GM19239 (cell line): Measurements from ENCODE around the gene VAC14.
"Not testable (repeated sequence)": the region's sequence is repeated elsewhere in the genome, so short reads cannot be mapped to it uniquely, and the experiment has no call there.

Experiments
- DNase-seq: peaks from one replicate; pipeline ENCODE4 v3.0.0; 2011; ENCODE audit warnings: low spot score; ENCODE audit not compliant: insufficient read length
- FAIRE-seq: peaks from 2 replicates; lab custom pipeline; 2011; peaks lifted over from hg19 to GRCh38; lab: Jason Lieb, UNC

The VAC14 gene

DNA sequence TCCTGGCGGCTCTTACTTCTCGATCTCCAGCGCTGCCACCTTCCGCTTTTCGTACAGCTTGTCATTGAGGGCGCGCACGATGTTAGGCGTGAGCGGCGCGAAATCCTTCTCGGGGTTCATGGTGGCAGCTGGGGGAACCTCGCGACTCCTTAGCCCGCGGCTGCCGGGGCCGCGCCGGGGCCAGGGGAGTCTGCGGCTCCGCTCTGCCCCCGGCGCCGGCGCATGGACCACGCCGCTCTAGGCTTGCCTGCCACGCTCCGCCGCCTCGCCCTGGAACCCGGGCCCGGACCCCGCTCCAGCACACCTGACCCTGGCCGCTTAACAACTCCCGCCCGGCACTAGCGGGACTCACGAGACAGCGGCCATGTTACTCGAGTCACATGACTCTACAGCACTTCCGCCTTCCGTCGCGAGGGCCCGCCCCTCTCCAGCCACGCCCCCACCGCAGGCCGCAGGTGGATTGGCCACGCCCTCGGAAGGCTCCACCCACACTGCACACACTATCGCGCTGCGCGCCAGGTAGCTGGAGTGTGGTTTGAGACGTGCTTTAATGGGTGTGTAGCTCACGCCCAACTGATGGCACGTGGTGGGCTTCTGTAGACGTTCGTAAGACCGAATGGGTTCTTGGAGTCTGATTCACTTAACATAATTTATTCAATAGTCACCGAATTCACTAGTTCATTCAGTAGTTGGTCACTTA is at the start of gene VAC14:
TSS of gene VAC14 (minus strand) at position 378 of the 700 bp plus-strand sequence. CDS start at position 120, 258 bp downstream.
- peak; percentile 92 for FAIRE-seq

DNA sequence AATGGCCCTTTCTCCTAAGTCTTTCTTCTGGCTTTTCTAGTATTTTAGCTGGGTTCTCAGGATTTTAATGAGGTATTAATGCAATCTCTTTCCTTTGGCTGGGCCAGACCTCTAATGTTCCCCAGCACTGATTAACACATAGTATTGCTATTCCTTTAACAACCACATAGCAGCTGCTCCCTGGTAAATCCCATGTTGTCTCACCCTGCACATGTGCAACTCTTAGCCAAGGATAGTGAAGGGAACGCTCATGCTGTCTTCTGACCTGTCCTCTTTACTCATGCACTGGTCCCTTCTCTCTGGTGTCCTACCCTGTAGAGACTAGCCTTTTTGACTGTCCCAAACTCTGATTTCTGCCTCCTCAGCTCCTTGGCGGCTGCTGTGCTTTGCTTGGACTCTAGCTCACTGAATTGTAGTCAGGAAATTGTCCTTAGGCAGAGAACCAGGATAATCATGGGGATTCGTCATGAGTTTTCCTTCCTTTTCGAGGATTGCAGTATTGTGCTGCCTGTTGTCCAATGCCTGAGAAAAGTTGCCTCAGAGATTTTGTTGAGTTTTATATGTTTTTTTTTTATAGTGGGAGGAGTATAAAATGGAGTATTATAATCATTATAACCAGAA is 22.6 kb upstream of the VAC14 start:
- DNase-seq, FAIRE-seq: not testable (repeated sequence)

More for the DNA sequence above, at the start of gene VAC14:
- peak; percentile 93 for DNase-seq

- not testable (repeated sequence) for FAIRE-seq, DNase-seq
Measured at GRCh38 chr16:70822734-70823133, 21.8 kb upstream of the VAC14 start.

DNA sequence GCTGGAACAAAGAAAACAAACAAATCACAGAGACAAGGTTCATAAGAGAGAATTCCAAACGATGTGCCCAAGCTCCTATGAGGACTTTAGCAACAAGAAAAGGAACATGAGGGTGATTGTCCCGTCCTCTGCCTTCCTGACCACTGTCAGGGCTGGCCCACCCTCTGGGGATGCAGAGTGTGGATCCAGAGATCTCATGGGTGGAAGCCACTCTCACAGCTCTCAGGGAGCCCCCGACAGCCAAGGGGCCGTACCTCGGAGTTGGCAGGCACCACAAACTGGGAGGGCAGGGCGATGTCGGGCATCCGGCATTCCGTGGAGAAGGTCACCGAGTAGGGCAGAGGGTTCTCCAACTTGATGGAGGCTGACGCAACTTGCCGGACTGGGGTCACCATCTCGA is 17.1 kb upstream of the VAC14 start:
- FAIRE-seq, DNase-seq: not testable (repeated sequence)

DNA sequence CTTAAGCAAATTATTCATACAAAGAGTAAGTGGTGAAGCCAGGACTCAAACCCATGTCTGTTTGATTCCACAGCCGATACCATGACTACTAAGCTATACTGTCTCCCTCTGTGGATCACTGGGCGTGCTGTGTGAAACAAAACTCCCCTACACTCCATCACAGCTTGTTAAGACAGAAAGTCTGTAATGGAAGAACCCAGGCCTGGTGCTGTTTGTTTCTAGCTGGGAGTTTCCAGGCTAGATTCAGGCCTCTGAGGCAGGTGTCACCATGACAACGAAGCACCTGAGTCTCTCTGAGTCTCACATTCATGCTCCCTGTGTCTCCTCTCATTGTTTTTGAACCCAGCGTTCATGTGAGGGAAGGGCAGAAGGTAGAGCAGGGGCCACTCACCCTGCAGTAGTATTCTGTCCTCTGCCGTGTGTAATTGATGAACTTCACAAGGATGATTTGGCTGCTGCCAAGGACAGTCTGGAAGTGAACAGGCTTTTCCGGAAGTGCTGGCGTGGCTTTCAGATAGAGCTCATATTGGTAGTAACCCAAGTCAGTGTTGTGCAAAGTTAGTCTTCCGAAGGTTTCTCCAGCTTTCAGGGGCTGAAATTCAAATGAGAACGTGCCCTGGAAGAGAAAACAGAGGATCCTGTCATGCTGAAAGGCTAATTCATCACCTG is 8.6 kb upstream of the VAC14 start:
- no peak for DNase-seq
- FAIRE-seq: no peak

- DNase-seq (no peak), FAIRE-seq (no peak)
Measured at GRCh38 chr16:70808371-70808770, 7.4 kb upstream of the VAC14 start.

DNA sequence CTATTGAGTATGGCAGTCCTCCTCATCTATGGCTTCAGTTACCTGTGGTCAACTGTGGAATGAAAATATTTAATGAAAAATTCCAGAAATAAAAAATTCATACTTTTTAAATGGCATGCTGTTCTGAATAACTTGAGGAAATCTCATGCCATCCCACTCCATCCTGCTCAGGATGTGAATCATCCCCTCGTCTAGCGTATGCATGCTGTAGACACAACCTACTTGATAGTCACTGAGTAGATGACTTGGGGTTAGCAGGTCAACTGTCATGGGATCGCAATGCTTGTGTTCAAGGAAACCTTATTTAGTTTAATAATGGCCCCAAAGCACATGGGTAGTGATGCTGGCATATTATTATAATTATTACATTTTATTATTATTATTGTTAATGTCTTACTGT is 4.8 kb upstream of the VAC14 start:
- DNase-seq (no peak), FAIRE-seq (no peak)

- FAIRE-seq: no peak
Measured at GRCh38 chr16:70805380-70805779, 4.4 kb upstream of the VAC14 start.

DNA sequence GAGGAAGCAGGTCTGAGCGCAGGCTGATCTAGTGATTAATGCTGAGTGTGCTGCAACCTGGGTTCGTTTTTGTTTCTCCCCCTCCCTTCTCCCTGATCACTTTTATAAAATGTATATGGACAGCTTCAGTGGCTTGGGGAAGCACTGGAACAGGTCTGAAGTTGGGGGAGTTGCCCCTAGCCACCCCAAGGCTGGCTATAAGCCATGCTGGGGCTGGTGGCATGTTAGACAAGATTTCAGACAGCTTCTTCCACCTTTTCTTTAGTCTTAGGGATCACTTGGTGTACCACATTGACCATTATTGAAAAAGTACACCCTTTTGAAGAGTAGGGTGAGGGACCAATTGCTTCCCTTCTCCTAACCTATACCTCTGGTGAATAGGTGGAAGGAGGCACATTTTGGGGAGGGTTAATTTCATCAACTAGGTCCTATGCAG is 3.8 kb upstream of the VAC14 start:
- no peak for DNase-seq
- FAIRE-seq: no peak

More at GRCh38 chr16:70805380-70805779, 4.4 kb upstream of the VAC14 start:
- no peak for DNase-seq

- no peak for FAIRE-seq
- DNase-seq: no peak
Measured at GRCh38 chr16:70804153-70804733, 3.3 kb upstream of the VAC14 start.

DNA sequence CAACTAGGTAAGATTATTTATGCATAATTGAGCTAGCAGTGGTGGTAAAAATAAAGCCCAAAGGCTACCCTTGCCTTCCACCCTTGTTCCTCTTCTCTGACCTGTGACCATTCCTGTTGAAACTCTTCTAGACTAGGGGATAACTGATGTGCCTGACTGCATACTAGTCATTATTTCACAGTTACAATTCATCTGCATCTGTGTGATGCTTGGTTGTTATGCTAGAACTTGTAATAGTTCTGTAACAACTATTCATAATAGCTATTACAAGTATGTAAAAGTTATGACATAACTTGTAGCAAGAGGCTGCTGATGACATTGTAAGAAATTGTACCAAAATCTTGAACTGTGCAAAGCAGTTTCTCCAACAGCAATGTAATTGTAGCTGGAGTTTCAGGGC is 2.4 kb upstream of the VAC14 start:
- no peak for DNase-seq
- no peak for FAIRE-seq

DNA sequence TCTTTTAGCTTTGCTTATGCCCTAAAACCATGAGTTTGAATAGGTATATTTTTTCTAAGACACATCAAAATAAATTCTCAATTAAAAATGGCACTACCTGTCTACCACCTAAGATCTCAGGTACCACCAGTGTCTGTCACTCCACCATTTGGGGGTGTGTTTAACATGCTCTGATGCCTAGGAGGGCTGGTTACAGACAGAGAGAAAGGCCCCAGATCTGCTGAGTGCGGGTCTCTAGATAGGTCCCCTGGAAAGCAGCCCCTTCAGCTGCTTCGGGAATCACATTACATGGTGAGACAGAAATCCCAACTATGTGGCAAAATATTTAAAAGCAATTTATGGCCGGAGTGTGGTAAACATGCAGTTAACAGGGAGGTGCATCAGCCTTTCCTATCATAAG is 653 bp upstream of the VAC14 start:
- no peak for DNase-seq
- no peak for FAIRE-seq

GRCh38 chr16:70800311-70800710 is 647 bp downstream of the VAC14 start:
- FAIRE-seq (no peak), DNase-seq (no peak)

GRCh38 chr16:70796301-70796700 is 4.7 kb downstream of the VAC14 start:
- no peak for DNase-seq
- no peak for FAIRE-seq

- DNase-seq (no peak), FAIRE-seq (no peak)
Measured at GRCh38 chr16:70795296-70795912, 5.6 kb downstream of the VAC14 start.

- DNase-seq (no peak), FAIRE-seq (peak; percentile 80)
Measured at GRCh38 chr16:70793851-70794502, 7.0 kb downstream of the VAC14 start.

DNA sequence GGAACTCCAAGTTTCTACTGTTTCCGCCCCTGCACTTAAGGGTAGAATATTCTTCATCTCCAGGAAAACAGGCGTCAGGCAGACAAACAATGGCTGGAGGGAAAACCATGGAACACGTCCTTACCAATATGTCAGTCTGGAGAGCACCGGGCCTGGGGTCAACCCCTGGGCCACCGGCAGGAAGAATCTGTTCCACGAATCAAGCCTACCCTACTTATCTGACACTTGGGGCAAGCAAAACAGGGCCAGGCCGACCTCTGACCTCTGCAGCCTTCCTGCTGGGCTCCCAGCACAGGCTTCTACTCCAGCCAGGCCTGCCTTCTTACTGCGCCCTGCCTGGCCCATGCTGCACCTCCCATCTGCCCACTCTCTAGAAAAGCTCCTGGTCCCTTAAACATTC is 10.1 kb downstream of the VAC14 start:
- DNase-seq (no peak), FAIRE-seq (no peak)

- no peak for FAIRE-seq
- no peak for DNase-seq
Measured at GRCh38 chr16:70789595-70790447, 11.1 kb downstream of the VAC14 start.
